Measurements from ENCODE around the gene ACTC1.

- no peak for TF ChIP-seq CTCF (IDR thresholded peaks at IDR 0.05)
- TF ChIP-seq POLR2A (IDR thresholded peaks at IDR 0.05), result no peak
- no peak for TF ChIP-seq POLR2AphosphoS5 (IDR thresholded peaks at IDR 0.05)
- TF ChIP-seq EP300 (IDR thresholded peaks at IDR 0.05), result no peak
Measured at GRCh38 chr15:34821831-34822230, 26.5 kb upstream of the ACTC1 start.

Measured in stomach (tissue), 4 donors.